HG02840 (cell line): Measurements from ENCODE around the gene UROC1.

ENCODE experiments used
- ATAC-seq: cut with Tn5 transposase; IDR thresholded peaks from one replicate; pipeline ENCODE4 v1.9.1; 2021; ENCODE audit warnings: mild to moderate bottlenecking, moderate library complexity, moderate number of reproducible peaks; ENCODE audit not compliant: unreplicated experiment, low FRiP score

UROC1 gene

GRCh38 chr3:126517291-126517951 lies at the start of gene UROC1:
TSS of gene UROC1 (minus strand) at chr3:126517773. CDS start at chr3:126517719, 54 bp downstream.
- no peak for ATAC-seq

GRCh38 chr3:126562737-126563276 lies 45.2 kb upstream of the UROC1 start:
- no peak for ATAC-seq

- no peak for ATAC-seq
These were observed 40.9 kb upstream of the UROC1 start, which contains the start of gene C3orf22 for GRCh38 chr3:126558336-126559071. TSS of gene C3orf22 (minus strand) at chr3:126558932. CDS start at chr3:126553390, 5,542 bp downstream.

GRCh38 chr3:126557761-126558160 lies 40.2 kb upstream of the UROC1 start:
- no peak for ATAC-seq

GRCh38 chr3:126557415-126557745 lies 39.8 kb upstream of the UROC1 start:
- ATAC-seq = no peak

GRCh38 chr3:126556637-126557414 lies 39.3 kb upstream of the UROC1 start:
- ATAC-seq = no peak

- ATAC-seq = no peak
These were observed 38.4 kb upstream of the UROC1 start for GRCh38 chr3:126555795-126556636.

GRCh38 chr3:126554560-126555525 lies 37.3 kb upstream of the UROC1 start:
- no peak for ATAC-seq

- no peak for ATAC-seq
These were observed 35.9 kb upstream of the UROC1 start for GRCh38 chr3:126553284-126554084.

- ATAC-seq = no peak
These were observed 35.2 kb upstream of the UROC1 start for GRCh38 chr3:126552688-126553283.

- ATAC-seq = no peak
These were observed 34.5 kb upstream of the UROC1 start for GRCh38 chr3:126551839-126552687.

- ATAC-seq = no peak
These were observed 33.7 kb upstream of the UROC1 start for GRCh38 chr3:126551121-126551838.

GRCh38 chr3:126550488-126551051 lies 33.0 kb upstream of the UROC1 start:
- no peak for ATAC-seq

- ATAC-seq = no peak
These were observed 32.4 kb upstream of the UROC1 start for GRCh38 chr3:126549861-126550487.
